DOHH2 (cell line): ENCODE measurements around the gene RCN1.

ENCODE experiments used
- H3F3A ChIP-seq: fragments of 200-600 bp; sonication (generic), shearing (Covaris generic); 2 replicates; pipeline ENCODE4 v1.6.0; 2016; ENCODE audit warnings: antibody characterized with exemption, mild to moderate bottlenecking; ENCODE audit not compliant: control insufficient read depth, insufficient read depth
- H3K27ac ChIP-seq: fragments of 200-600 bp; sonication (generic); 2 replicates; pipeline ENCODE4 v1.5.1; 2014; ENCODE audit warnings: low read depth, mild to moderate bottlenecking, low read length, moderate library complexity
- H3K27me3 ChIP-seq: fragments of 200-600 bp; sonication (generic); 2 replicates; pipeline ENCODE4 v1.6.1; 2014; ENCODE audit warnings: mild to moderate bottlenecking, low read length, mixed read lengths; ENCODE audit not compliant: control insufficient read depth
- H3K36me3 ChIP-seq: fragments of 200-600 bp; sonication (generic); 2 replicates; pipeline ENCODE4 v1.6.1; 2014; ENCODE audit warnings: mild to moderate bottlenecking, low read length, moderate library complexity, mixed read lengths; ENCODE audit not compliant: control insufficient read depth
- H3K4me1 ChIP-seq: fragments of 200-600 bp; sonication (generic); 2 replicates; pipeline ENCODE4 v1.6.1; 2014; ENCODE audit warnings: mild to moderate bottlenecking, low read length, mixed read lengths; ENCODE audit not compliant: control insufficient read depth
- H3K4me2 ChIP-seq: fragments of 200-600 bp; sonication (generic); 2 replicates; pipeline ENCODE4 v1.6.0; 2014; ENCODE audit warnings: mild to moderate bottlenecking, low read length, moderate library complexity
- H3K4me3 ChIP-seq: fragments of 200-600 bp; sonication (generic); 2 replicates; pipeline ENCODE4 v1.5.1; 2014; ENCODE audit warnings: mild to moderate bottlenecking, low read length, mixed read lengths
- H3K79me2 ChIP-seq: fragments of 200-600 bp; sonication (generic); 2 replicates; pipeline ENCODE4 v1.6.1; 2014; ENCODE audit warnings: mild to moderate bottlenecking, low read length, mixed read lengths; ENCODE audit not compliant: control insufficient read depth
- H3K9me2 ChIP-seq: fragments of 200-600 bp; sonication (generic); replicated peaks from 2 replicates; pipeline ENCODE4 v1.6.1; 2014; ENCODE audit warnings: mild to moderate bottlenecking, low read length, mixed read lengths; ENCODE audit not compliant: control insufficient read depth
- H3K9me3 ChIP-seq: fragments of 200-600 bp; sonication (generic); 2 replicates; pipeline ENCODE4 v1.6.1; 2014; ENCODE audit warnings: antibody characterized with exemption, low read length, mixed read lengths; ENCODE audit not compliant: control insufficient read depth, insufficient read depth
- H4K20me1 ChIP-seq: fragments of 200-600 bp; sonication (generic); 2 replicates; pipeline ENCODE4 v1.6.0; 2014; ENCODE audit warnings: low read depth, mild to moderate bottlenecking, antibody characterized with exemption, low read length, moderate library complexity; ENCODE audit not compliant: control insufficient read depth, insufficient read depth
- EZH2phosphoT487 ChIP-seq: fragments of 200-600 bp; sonication (generic); IDR thresholded peaks from 2 replicates; pipeline ENCODE4 v1.6.1; 2017; ENCODE audit warnings: borderline replicate concordance, mild to moderate bottlenecking, antibody characterized with exemption, low read length, moderate library complexity, mixed read lengths
- TF ChIP-seq, protein P1 (sequence below): fragments of 200-600 bp; sonication (generic); IDR thresholded peaks from one replicate; pipeline ENCODE4 v1.5.1; 2014; ENCODE audit warnings: antibody characterized with exemption, mild to moderate bottlenecking, low read depth, low read length; ENCODE audit not compliant: poor library complexity, severe bottlenecking

RCN1 gene

DNA sequence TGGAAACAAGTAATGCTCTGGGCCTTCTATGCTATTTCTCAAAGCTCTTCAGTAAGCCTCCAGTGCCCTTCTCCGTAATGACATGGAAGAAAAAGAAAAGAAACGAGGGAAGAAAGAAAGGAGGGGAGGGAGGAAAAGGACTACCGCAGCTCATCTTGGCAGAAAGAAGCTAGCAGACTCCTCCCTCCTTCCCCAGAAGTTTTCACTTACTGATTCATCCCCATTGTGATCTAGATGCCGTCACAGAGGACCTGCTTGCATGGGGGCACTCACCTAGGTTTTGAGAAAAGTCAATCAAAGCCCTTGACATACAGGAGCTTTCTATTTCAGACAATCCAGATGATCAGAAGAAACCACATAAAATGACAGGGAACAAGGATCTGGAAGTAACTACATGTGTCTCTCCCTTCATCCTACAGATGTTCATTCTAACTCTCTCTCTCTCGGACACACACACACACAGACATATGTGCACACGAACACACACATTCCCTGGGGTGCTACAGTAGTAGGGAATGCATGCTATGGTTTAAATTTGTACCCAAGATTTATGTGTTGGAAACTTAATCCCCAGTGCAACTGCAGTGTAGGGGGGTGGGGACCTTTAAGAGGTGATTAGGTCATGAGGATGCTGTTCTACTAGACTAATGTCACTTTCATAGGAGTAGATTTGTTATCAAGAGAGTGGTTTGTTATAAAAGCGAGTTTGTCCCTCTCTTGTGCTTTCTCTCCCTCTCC lies 37.6 kb upstream of the RCN1 start:
- TF ChIP-seq, protein P1, sequence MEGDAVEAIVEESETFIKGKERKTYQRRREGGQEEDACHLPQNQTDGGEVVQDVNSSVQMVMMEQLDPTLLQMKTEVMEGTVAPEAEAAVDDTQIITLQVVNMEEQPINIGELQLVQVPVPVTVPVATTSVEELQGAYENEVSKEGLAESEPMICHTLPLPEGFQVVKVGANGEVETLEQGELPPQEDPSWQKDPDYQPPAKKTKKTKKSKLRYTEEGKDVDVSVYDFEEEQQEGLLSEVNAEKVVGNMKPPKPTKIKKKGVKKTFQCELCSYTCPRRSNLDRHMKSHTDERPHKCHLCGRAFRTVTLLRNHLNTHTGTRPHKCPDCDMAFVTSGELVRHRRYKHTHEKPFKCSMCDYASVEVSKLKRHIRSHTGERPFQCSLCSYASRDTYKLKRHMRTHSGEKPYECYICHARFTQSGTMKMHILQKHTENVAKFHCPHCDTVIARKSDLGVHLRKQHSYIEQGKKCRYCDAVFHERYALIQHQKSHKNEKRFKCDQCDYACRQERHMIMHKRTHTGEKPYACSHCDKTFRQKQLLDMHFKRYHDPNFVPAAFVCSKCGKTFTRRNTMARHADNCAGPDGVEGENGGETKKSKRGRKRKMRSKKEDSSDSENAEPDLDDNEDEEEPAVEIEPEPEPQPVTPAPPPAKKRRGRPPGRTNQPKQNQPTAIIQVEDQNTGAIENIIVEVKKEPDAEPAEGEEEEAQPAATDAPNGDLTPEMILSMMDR = no peak
- no peak for TF ChIP-seq EZH2phosphoT487
- H3K27me3 ChIP-seq = no peaks in the 10 kb centered on the region
- H3K9me3 ChIP-seq = no peaks in the 10 kb centered on the region
- H3K4me1 ChIP-seq = no peaks in the 10 kb centered on the region
- no peak overlapping the region for H3K4me2 ChIP-seq
- no peak overlapping the region for H3K27ac ChIP-seq
- H3K79me2 ChIP-seq = no peaks in the 10 kb centered on the region
- H3K36me3 ChIP-seq = no peaks in the 10 kb centered on the region
- no peak overlapping the region for H3K4me3 ChIP-seq
- no peaks in the 10 kb centered on the region for H4K20me1 ChIP-seq
- H3F3A ChIP-seq = no peaks in the 10 kb centered on the region
- no peaks in the 10 kb centered on the region for H3K9me2 ChIP-seq

DNA sequence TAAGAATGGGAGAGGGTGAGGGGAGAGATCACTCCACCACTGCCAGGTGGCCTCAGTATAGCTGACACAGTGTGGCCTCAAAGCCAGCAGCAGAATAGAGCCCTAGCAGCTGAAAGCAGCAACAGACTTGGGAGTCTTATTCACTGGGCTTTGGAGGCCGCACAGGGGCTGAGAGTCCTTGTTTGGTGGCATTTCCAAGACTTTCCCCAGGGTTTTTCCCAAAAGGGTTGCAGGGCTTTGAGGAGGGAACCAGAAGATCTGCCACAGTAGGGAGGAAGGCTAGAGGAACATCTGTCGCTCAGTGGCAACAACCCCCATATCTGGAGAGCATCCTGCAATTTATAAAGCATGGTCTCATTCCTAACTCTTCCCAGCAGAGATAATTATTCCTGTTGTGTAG lies 35.0 kb upstream of the RCN1 start:
- no peaks in the 10 kb centered on the region for H3F3A ChIP-seq
- H3K4me2 ChIP-seq = no peak overlapping the region

DNA sequence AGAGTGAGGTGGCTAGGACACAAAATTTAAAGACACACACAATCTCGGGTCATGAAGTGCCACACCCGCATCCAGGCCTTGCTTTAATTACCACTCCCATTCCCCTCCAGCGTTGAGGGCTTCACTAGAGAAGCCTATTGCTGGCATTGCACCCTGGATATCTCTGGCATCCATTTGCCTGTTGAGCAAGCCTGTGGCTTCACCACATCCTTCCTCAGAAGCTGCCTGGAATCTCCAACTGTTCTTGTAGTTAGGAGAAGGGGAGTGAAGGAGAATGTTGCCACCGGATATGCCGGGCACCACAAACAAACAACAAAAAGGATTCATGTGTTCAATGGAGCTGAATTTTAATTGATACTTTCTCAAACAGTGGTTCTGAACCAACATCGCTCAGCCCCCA lies 34.4 kb upstream of the RCN1 start:
- H4K20me1 ChIP-seq = no peaks in the 10 kb centered on the region
- H3F3A ChIP-seq = no peaks in the 10 kb centered on the region
- H3K79me2 ChIP-seq = no peaks in the 10 kb centered on the region
- H3K4me1 ChIP-seq = no peaks in the 10 kb centered on the region
- no peaks in the 10 kb centered on the region for H3K9me2 ChIP-seq
- no peaks in the 10 kb centered on the region for H3K9me3 ChIP-seq
- H3K36me3 ChIP-seq = no peaks in the 10 kb centered on the region
- H3K4me3 ChIP-seq = no peak overlapping the region
- no peak overlapping the region for H3K4me2 ChIP-seq
- no peak for TF ChIP-seq EZH2phosphoT487
- TF ChIP-seq, protein P1 = no peak
- no peak overlapping the region for H3K27ac ChIP-seq
- no peaks in the 10 kb centered on the region for H3K27me3 ChIP-seq

More for the DNA sequence above, 35.0 kb upstream of the RCN1 start:
- H3K27me3 ChIP-seq = no peaks in the 10 kb centered on the region
- H3K4me1 ChIP-seq = no peaks in the 10 kb centered on the region
- no peak overlapping the region for H3K4me3 ChIP-seq
- no peaks in the 10 kb centered on the region for H3K9me3 ChIP-seq
- no peaks in the 10 kb centered on the region for H3K9me2 ChIP-seq
- TF ChIP-seq, protein P1 = no peak
- no peak for TF ChIP-seq EZH2phosphoT487
- no peaks in the 10 kb centered on the region for H4K20me1 ChIP-seq
- no peak overlapping the region for H3K27ac ChIP-seq
- H3K79me2 ChIP-seq = no peaks in the 10 kb centered on the region
- H3K36me3 ChIP-seq = no peaks in the 10 kb centered on the region
